HG03175 (cell line): ENCODE data around the gene TNNI3K.

Source experiments
- ATAC-seq: cut with Tn5 transposase; IDR thresholded peaks from one replicate; pipeline ENCODE4 v1.9.1; 2021; ENCODE audit warnings: mild to moderate bottlenecking, moderate library complexity; ENCODE audit not compliant: unreplicated experiment

The TNNI3K gene

GRCh38 chr1:74314438-74314837, 79.3 kb downstream of the TNNI3K start:
- ATAC-seq, result no peak

- no peak for ATAC-seq
These were observed 81.1 kb downstream of the TNNI3K start for GRCh38 chr1:74316302-74316701.

DNA sequence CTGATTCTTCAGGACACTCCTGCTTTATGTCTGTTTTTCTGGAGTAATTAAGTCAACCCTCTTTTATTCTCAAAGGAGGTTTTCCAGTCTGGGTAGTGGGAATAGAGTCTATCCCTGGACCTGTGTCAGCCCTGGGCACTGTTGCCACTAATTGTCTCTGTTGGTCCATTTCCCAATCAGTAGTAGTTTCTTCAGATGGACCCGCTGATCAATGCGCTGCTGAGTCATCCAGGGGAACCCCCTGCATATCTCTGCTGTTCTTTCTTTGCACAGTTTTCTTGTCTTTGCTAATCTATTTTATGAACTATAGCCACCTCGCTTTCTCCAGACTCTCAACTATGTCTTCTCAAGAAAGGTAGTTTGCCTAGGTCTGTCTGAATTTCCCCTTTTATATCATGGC, 82.5 kb downstream of the TNNI3K start:
- ATAC-seq, result no peak

- ATAC-seq, result no peak
These were observed 88.8 kb downstream of the TNNI3K start for GRCh38 chr1:74323937-74324473.

GRCh38 chr1:74324684-74325448, 89.7 kb downstream of the TNNI3K start:
- no peak for ATAC-seq

DNA sequence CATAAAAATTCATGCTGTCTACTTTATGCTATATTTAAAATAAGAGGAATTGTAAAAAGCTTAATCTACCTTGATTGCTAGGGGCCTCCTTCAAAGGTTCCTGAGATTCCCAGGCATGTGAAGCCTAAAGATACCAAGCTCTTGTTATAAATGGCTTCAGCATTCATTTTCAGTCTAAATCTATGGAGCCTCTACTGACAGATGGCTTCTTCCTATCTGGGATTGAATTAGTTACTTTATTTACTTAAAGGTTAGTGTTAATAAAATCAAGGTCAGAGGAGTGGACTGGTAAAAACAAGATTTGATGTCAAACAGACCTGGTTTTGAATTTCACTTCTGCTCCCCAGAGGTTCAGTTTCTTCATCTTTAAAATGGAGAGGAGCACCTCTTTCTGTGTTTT, 93.7 kb downstream of the TNNI3K start:
- no peak for ATAC-seq

DNA sequence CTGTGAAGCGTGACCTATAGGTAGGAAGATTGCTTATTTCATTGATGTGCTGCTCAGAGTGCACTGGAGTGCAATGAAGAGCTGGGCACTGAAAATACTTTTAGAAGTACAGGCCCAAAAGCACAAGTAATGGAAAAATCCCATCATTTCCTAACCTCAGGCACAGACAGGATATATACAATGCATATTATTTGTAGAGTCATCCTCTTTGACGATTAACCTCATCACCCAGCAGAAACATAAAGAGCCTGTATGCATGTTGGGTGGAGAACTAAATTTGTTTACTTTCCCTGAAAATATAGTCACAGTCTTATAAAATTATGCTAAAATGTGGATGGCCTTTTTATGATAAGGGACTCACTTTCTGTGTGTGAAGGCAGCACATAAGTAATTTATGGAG, 98.1 kb downstream of the TNNI3K start:
- ATAC-seq, result no peak

DNA sequence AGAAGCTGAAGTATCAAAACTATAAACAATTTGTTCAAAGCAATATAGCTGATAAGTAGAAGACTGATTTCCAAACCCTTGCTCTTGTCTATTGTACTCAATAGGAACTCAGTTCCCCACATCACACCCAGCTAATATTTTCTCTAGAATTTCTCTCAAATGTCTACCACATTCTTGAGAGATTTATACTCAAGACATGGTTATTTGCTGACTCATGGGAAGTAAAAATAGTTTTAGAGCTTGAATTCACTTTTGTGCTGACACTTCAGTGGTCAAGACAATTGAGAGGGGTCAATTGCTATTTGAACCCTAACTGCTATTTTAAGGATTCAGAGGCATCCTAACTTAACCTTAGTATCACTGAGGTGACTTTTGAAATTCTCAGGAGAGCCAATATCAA, 99.0 kb downstream of the TNNI3K start:
- no peak for ATAC-seq

- ATAC-seq, result no peak
These were observed 105.5 kb downstream of the TNNI3K start for GRCh38 chr1:74340656-74341055.

DNA sequence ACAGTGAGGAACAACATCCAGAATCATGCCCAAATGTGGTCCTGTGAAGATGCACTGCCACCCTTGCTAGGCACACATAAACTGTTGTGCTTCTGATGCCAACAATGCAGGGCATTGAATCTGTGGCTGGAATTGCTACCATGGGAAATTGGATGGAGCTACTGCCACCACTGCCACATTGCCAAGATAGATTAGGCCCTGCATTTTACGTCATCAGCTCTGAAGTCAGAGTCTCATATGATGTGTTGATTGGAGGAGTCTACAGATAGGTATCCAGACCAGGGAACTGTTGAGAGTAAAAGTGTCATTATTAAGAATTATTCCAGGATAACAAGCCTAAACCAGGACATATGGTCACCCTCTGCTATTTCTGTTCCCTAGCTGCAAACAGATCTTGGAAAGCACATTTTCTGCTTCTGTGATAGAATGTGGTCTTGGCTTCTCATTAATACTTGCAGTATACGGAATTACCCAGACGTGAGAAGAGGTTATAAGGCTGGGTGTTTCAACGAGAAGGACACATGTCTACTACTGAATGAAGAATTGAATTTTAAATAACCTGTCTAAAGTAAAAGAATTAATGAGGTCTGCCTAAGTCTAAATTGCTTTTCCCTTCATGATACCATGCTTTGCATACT, 106.6 kb downstream of the TNNI3K start:
- ATAC-seq, result no peak

- no peak for ATAC-seq
These were observed 108.0 kb downstream of the TNNI3K start for GRCh38 chr1:74343216-74343615.

DNA sequence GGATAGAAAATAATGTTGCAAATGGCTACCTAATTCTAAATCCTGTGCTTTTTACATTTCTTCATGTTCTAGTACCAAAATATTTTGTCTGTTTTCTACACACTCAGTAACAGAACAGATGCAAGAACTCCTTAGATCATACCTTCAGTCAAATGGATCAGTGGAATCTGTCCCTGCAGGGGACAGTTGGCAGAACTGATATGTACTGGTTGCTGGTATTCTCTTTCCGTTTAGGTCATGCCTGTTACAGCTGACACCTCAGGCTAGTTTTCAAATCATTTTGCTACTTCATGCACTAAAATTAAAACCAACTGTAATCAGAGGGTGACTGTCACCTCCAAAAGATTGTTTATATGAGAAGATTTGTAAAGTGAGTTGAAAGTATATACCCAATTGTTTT, 109.2 kb downstream of the TNNI3K start:
- no peak for ATAC-seq

DNA sequence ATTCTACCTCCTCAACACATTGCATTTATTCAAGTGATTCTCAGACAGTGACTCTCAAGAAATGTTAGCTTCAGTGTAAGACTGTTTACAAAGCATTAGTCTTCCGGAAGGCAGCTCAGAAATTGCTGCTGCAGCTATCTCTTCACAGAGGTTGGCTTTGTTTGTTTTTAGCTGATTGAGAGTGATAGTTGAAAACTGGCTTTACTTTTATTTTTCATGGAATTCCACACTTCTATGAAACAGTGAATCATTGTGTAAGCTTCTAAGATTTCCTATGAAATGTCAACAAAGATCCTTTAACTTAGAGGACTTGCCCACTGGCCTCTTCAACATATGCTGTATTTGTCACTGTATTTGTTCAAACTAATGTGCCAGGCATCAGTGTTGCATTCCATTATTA, 121.3 kb downstream of the TNNI3K start:
- no peak for ATAC-seq

DNA sequence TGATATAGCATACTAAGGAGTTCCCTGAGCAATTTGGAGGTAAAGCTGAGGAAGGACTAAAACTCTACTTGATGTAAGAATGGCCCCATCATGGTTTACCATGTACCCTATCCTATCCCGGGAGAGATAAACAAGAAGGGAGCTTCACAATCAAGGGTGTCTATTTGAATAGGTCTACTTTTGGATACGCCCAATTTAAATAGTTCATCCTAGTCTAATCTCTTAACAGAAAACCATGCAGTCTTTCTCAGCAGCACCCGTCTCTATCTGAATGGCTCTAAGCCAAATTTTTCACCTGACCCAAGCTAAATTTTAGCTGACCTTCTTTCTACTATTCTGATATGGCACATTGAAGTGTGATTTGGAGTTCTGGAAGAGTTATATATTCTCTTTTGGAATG, 122.0 kb downstream of the TNNI3K start:
- ATAC-seq, result no peak

DNA sequence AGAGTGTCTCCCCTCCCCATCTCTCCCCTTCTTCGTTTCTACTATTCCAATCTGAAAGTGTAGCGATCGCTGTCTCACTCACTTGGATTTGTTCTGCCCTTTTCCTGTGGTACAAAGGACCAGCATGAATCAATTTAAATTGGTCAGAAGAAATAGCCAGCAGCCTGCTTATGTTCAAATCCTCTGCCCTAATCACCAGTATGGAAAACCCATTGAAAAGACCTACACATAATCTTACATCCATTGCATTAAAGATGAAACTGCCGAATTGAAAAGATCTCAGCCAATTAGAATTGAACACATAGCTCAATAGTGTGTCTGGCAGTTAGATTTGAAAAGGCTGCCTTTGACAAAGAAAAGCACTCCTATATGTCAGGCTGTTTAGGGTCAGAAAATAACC, 122.6 kb downstream of the TNNI3K start:
- ATAC-seq, result no peak

DNA sequence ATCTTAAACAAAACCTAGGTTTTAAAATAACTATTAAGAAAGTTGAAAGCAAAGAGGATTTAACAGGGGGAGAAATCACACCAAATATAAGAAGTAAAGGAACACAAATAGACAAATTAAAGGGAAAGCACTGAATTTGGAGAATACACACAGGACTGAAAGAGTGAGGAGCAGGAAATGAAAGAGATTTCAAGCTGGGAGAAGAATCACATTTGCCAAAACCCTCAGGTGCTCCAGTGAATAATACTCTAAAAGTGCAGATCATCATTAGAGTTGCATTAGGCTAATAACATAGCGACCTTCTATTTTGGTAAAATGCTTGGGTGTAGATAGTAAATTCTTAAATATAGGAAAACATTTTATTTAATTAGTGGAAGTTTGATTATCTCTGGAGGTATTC, 127.5 kb downstream of the TNNI3K start:
- ATAC-seq, result no peak

GRCh38 chr1:74363220-74363619, 128.0 kb downstream of the TNNI3K start:
- no peak for ATAC-seq

GRCh38 chr1:74367175-74367813, 132.1 kb downstream of the TNNI3K start:
- no peak for ATAC-seq

DNA sequence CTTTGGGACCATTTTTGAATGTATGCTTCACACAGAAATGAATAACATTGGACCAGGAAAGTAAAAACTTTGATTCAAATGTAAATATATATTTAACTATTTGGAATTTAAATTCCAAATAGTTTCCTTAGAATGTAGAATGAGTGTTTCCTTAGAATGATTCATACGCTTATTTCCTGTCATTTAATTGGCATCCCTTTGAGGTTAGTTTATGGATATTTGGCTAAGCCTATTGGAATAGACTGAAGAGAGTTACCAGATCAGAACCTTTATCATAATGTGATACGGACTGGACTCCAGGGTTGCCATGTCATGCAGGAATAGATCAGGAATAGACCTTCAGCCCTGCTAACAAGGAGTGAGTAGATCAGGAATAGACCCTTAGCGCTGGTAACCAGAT, 133.1 kb downstream of the TNNI3K start:
- ATAC-seq, result no peak

GRCh38 chr1:74375376-74375775, 140.2 kb downstream of the TNNI3K start:
- no peak for ATAC-seq

DNA sequence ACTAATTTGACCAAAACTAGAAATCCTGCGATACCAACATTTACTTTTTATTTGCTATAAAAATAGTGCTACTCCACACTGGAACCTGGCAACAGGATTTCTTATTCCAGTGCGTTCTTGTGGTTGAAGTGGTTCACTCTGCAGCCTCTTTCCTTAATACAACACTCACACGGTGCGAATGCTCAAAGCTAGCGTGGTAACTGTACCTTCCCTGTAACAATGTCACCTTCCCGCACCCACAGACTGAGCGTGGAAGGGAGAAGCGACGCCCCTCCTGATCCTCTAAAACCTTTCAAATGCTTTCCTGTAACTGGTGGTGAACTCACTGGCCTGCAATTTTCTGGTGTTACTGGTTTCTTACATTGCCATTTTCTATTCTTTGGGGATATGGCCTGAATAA, 145.1 kb downstream of the TNNI3K start:
- ATAC-seq, result no peak

DNA sequence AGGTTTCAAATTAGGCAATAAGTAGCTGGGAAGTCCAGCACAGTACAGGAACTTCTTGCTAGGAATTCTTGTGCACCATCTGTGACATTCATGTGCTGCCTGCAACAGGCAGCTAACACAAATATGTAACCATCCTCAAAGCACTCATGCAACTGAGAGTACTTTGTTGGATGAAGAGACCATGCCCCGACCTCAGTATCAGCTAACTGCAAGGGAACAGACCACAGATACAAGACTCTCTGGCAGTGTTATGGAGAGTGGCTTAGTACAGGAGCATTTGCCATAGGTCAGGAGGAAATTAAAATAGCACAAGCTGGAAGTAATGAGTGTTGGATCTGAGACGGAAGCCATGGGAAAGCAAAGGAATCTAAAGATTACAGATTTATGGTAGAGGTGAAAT, 153.7 kb downstream of the TNNI3K start:
- no peak for ATAC-seq
